Loucy (cell line): ENCODE data around the gene GDF9.

Source experiments
- H2AFZ ChIP-seq: fragments of 200-600 bp; sonication (generic); 2 replicates; pipeline ENCODE4 v1.6.0; 2016; ENCODE audit warnings: antibody characterized with exemption, mild to moderate bottlenecking, low read length, moderate library complexity
- H3F3A ChIP-seq: fragments of 200-600 bp; 2 replicates; pipeline ENCODE4 v1.6.0; 2016; ENCODE audit warnings: antibody characterized with exemption, low read depth, mild to moderate bottlenecking
- H3K27me3 ChIP-seq: fragments of 200-600 bp; sonication (generic); 2 replicates; pipeline ENCODE4 v1.6.1; 2014; ENCODE audit warnings: low read length, mild to moderate bottlenecking; ENCODE audit not compliant: insufficient read depth, poor library complexity, severe bottlenecking
- H3K36me3 ChIP-seq: fragments of 200-600 bp; sonication (generic); 2 replicates; pipeline ENCODE4 v1.6.1; 2016; ENCODE audit warnings: low read length; ENCODE audit not compliant: insufficient read depth
- H3K4me1 ChIP-seq: fragments of 200-600 bp; sonication (generic); 2 replicates; pipeline ENCODE4 v1.5.1; 2014; ENCODE audit warnings: low read length, mild to moderate bottlenecking; ENCODE audit not compliant: insufficient read depth, poor library complexity, severe bottlenecking
- H3K4me2 ChIP-seq: fragments of 200-600 bp; sonication (generic); 2 replicates; pipeline ENCODE4 v1.6.0; 2014; ENCODE audit warnings: antibody characterized with exemption, low read length, low read depth, mild to moderate bottlenecking; ENCODE audit not compliant: poor library complexity, severe bottlenecking
- H3K4me3 ChIP-seq: fragments of 200-600 bp; sonication (generic); 2 replicates; pipeline ENCODE4 v1.5.1; 2014; ENCODE audit warnings: low read length, mild to moderate bottlenecking, mixed read lengths; ENCODE audit not compliant: poor library complexity, severe bottlenecking
- H3K79me2 ChIP-seq: fragments of 200-600 bp; sonication (generic); 2 replicates; pipeline ENCODE4 v1.6.1; 2014; ENCODE audit warnings: low read length; ENCODE audit not compliant: insufficient read depth
- H3K9ac ChIP-seq: fragments of 200-600 bp; sonication (generic); 2 replicates; pipeline ENCODE4 v1.6.0; 2014; ENCODE audit warnings: mild to moderate bottlenecking, low read depth, low read length, moderate library complexity; ENCODE audit not compliant: poor library complexity, severe bottlenecking
- H3K9me2 ChIP-seq: fragments of 200-600 bp; sonication (generic); replicated peaks from 2 replicates; pipeline ENCODE4 v1.6.1; 2016; ENCODE audit warnings: low read depth, low read length, mixed read lengths
- H3K9me3 ChIP-seq: fragments of 200-600 bp; sonication (generic); 2 replicates; pipeline ENCODE4 v1.6.1; 2014; ENCODE audit warnings: mild to moderate bottlenecking, antibody characterized with exemption, low read length, low read depth; ENCODE audit not compliant: insufficient read depth
- H4K20me1 ChIP-seq: fragments of 200-600 bp; sonication (generic); 2 replicates; pipeline ENCODE4 v1.6.0; 2014; ENCODE audit warnings: antibody characterized with exemption, low read length, mild to moderate bottlenecking; ENCODE audit not compliant: insufficient read depth, poor library complexity, severe bottlenecking
- EZH2phosphoT487 ChIP-seq: fragments of 200-600 bp; IDR thresholded peaks from 2 replicates; pipeline ENCODE4 v1.6.1; 2018; ENCODE audit warnings: antibody characterized with exemption, mild to moderate bottlenecking, moderate library complexity, borderline replicate concordance
- TF ChIP-seq, protein P1 (sequence below): fragments of 200-600 bp; sonication (generic); conservative IDR thresholded peaks from 2 replicates; pipeline ENCODE4 v1.5.1; 2014; ENCODE audit warnings: mild to moderate bottlenecking, antibody characterized with exemption, low read length

GDF9 gene, protein sequence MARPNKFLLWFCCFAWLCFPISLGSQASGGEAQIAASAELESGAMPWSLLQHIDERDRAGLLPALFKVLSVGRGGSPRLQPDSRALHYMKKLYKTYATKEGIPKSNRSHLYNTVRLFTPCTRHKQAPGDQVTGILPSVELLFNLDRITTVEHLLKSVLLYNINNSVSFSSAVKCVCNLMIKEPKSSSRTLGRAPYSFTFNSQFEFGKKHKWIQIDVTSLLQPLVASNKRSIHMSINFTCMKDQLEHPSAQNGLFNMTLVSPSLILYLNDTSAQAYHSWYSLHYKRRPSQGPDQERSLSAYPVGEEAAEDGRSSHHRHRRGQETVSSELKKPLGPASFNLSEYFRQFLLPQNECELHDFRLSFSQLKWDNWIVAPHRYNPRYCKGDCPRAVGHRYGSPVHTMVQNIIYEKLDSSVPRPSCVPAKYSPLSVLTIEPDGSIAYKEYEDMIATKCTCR

DNA sequence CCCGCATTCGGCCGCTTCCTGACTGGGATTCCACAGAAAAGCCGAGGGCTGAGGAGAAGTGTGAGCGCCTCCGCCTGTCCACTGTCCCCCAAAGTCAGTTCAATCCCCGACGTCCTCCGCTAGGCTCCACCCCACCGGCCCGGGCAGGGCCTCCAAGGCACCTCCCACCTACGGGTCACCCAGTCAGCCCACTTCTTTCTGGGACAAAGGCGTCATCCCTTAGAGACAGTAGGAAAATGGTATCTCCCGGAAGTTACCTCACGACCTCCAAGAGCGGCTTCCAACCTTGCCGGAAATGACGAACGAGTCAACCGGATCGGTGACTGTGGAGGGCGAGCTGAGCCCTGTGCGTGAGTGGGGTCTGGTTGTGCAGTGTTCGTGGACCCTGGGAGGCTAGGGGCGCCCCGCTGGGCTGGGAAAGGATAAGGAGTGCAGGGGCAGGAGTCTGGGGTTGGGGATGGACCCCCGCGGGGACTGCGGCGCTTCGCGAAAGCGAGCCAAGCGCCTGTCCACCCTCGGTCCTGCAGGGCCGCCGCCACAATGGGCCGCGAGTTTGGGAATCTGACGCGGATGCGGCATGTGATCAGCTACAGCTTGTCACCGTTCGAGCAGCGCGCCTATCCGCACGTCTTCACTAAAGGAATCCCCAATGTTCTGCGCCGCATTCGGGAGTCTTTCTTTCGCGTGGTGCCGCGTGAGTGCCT, at the start of gene GDF9, which contains the start of gene UQCRQ:
GDF9 (minus strand) TSS at position 128 of the 704 bp plus-strand sequence. CDS start 1,936 bp downstream, outside the sequence.
UQCRQ (plus strand) TSS at position 301 of the 704 bp plus-strand sequence; CDS start at position 541, 240 bp downstream.
- Histone ChIP-seq H3K36me3 (peaks cover 7% of the 10 kb centered on the region; the same call in 1 of the 2 replicates), H3F3A (no peaks in the 10 kb centered on the region), H3K27me3 (no peaks in the 10 kb centered on the region), H2AFZ (peak within 1 kb of the TSS; percentile 84), H3K4me3 (peak within 1 kb of the TSS; percentile 88), H3K4me2 (peak within 1 kb of the TSS; percentile 86), H3K79me2 (peaks cover 22% of the 10 kb centered on the region), H3K9me3 (no peaks in the 10 kb centered on the region), H4K20me1 (peaks cover 11% of the 10 kb centered on the region), H3K4me1 (peaks cover 5% of the 10 kb centered on the region), H3K9me2 (no peaks in the 10 kb centered on the region), H3K9ac (peak within 1 kb of the TSS; percentile 84)
- no peak for TF ChIP-seq EZH2phosphoT487
- TF ChIP-seq, protein P1, sequence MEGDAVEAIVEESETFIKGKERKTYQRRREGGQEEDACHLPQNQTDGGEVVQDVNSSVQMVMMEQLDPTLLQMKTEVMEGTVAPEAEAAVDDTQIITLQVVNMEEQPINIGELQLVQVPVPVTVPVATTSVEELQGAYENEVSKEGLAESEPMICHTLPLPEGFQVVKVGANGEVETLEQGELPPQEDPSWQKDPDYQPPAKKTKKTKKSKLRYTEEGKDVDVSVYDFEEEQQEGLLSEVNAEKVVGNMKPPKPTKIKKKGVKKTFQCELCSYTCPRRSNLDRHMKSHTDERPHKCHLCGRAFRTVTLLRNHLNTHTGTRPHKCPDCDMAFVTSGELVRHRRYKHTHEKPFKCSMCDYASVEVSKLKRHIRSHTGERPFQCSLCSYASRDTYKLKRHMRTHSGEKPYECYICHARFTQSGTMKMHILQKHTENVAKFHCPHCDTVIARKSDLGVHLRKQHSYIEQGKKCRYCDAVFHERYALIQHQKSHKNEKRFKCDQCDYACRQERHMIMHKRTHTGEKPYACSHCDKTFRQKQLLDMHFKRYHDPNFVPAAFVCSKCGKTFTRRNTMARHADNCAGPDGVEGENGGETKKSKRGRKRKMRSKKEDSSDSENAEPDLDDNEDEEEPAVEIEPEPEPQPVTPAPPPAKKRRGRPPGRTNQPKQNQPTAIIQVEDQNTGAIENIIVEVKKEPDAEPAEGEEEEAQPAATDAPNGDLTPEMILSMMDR, result no peak

DNA sequence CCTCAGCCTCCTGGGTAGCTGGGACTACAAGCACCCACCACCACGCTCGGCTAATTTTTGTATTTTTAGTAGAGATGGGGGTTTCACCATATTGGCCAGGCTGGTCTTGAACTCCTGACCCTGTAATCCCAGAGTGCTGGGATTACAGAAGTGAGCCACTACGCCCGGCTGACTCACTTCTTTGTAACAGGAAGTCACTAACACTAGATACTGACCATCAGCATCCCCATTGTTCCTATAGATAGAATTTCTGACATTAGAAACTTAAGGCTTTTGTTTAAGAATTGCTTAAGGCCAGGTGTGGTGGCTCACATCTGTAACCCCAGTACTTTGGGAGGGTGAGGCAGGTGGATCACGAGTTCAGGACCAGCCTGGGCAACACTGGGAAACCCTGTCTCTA, 49.4 kb upstream of the GDF9 start:
- Histone ChIP-seq H3K9ac (no peak overlapping the region), H3K9me2 (no peaks in the 10 kb centered on the region), H3K36me3 (no peaks in the 10 kb centered on the region; the same call in 1 of the 2 replicates), H3K4me3 (no peak overlapping the region), H3K4me1 (no peaks in the 10 kb centered on the region), H4K20me1 (no peaks in the 10 kb centered on the region), H3K79me2 (no peaks in the 10 kb centered on the region), H2AFZ (no peak overlapping the region), H3K9me3 (no peaks in the 10 kb centered on the region), H3F3A (no peaks in the 10 kb centered on the region), H3K27me3 (no peaks in the 10 kb centered on the region), H3K4me2 (no peak overlapping the region)
- TF ChIP-seq, protein P1, result no peak
- TF ChIP-seq EZH2phosphoT487, result no peak

DNA sequence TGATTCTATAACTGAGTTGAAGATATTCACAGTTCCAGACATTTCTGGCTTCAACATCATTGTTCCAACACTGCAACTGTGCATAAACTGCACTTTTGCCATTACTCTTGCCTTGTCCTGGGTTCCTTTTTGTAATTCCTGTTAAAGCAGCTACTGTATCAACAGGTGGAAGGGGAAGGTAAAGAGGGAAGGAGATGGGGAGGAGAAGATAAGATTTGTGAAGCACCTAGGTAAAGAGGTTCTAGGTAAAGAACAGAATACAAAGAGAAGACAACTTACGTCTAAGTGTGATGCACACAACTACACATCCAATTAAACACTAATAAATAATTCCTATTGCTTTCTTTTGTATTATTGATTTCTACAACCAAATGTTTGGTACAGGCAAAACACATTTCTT, 43.4 kb upstream of the GDF9 start:
- Histone ChIP-seq H3F3A (no peaks in the 10 kb centered on the region), H4K20me1 (no peaks in the 10 kb centered on the region), H3K4me2 (no peak overlapping the region), H3K9ac (no peak overlapping the region), H3K4me3 (no peak overlapping the region), H3K9me2 (no peaks in the 10 kb centered on the region), H3K79me2 (no peaks in the 10 kb centered on the region), H2AFZ (no peak overlapping the region), H3K4me1 (no peaks in the 10 kb centered on the region), H3K36me3 (no peaks in the 10 kb centered on the region; the same call in 1 of the 2 replicates), H3K27me3 (no peaks in the 10 kb centered on the region), H3K9me3 (no peaks in the 10 kb centered on the region)
- TF ChIP-seq EZH2phosphoT487, result no peak
- TF ChIP-seq, protein P1, result no peak
